Embryonic facial prominence (tissue), 1 donor: Measurements from ENCODE around the gene GNAS.
"Not testable (repeated sequence)": the region's sequence is repeated elsewhere in the genome, so short reads cannot be mapped to it uniquely, and the experiment has no call there.

Experiments
- DNase-seq: peaks from one replicate; pipeline ENCODE4 v3.0.0-alpha.2; 2016; ENCODE audit errors: extremely low spot score

GNAS gene

GRCh38 chr20:58828136-58828535 lies 24.4 kb upstream of the GNAS start:
- DNase-seq, result no peak

GRCh38 chr20:58828804-58829203 lies 23.7 kb upstream of the GNAS start:
- DNase-seq, result not testable (repeated sequence)

- no peak for DNase-seq
Measured at GRCh38 chr20:58829531-58829941, 23.0 kb upstream of the GNAS start.

- no peak for DNase-seq
Measured at GRCh38 chr20:58832457-58832856, 20.1 kb upstream of the GNAS start.

GRCh38 chr20:58833921-58834320 lies 18.6 kb upstream of the GNAS start:
- DNase-seq, result no peak

GRCh38 chr20:58835231-58835630 lies 17.3 kb upstream of the GNAS start:
- DNase-seq, result no peak

GRCh38 chr20:58836616-58837204 lies 15.8 kb upstream of the GNAS start:
- no peak for DNase-seq

GRCh38 chr20:58837717-58838116 lies 14.8 kb upstream of the GNAS start:
- DNase-seq, result no peak

GRCh38 chr20:58838174-58838573 lies 14.3 kb upstream of the GNAS start:
- DNase-seq, result no peak

- DNase-seq, result no peak
Measured at GRCh38 chr20:58839474-58839874, 13.0 kb upstream of the GNAS start.

GRCh38 chr20:58839991-58840747 lies 12.3 kb upstream of the GNAS start:
- DNase-seq, result no peak

GRCh38 chr20:58840816-58841538 lies 11.5 kb upstream of the GNAS start:
- no peak for DNase-seq

- no peak for DNase-seq
Measured at GRCh38 chr20:58841539-58842264, 10.8 kb upstream of the GNAS start.

- DNase-seq, result no peak
Measured at GRCh38 chr20:58842276-58842675, 10.2 kb upstream of the GNAS start.

- DNase-seq, result no peak
Measured at GRCh38 chr20:58843128-58843556, 9.4 kb upstream of the GNAS start.

- DNase-seq, result no peak
Measured at GRCh38 chr20:58845706-58846105, 6.8 kb upstream of the GNAS start.

- DNase-seq, result no peak
Measured at GRCh38 chr20:58847463-58847862, 5.1 kb upstream of the GNAS start.

GRCh38 chr20:58850693-58851174 lies 1.8 kb upstream of the GNAS start, which contains the start of gene GNAS-AS1:
Gene GNAS-AS1 (minus strand): TSS chr20:58850902.
- peak; percentile 39 for DNase-seq

- no peak for DNase-seq
Measured at GRCh38 chr20:58851221-58851968, 1.1 kb upstream of the GNAS start.

- DNase-seq, result no peak
Measured at GRCh38 chr20:58851969-58852458, 502 bp upstream of the GNAS start.

- DNase-seq, result no peak
Measured at GRCh38 chr20:58853466-58853865, 950 bp downstream of the GNAS start.
